Measurements from ENCODE around the gene FHIT.

Gene FHIT

GRCh38 chr3:59782664-59783063, 1468.6 kb downstream of the FHIT start:
- DNase-seq (ENCODE audit: low spot score), result no peak
- in situ Hi-C loops (cut with MboI; ENCODE audit: low sequenced_read_pairs, unreplicated experiment), result no loop called here
- TF ChIP-seq, protein P1, sequence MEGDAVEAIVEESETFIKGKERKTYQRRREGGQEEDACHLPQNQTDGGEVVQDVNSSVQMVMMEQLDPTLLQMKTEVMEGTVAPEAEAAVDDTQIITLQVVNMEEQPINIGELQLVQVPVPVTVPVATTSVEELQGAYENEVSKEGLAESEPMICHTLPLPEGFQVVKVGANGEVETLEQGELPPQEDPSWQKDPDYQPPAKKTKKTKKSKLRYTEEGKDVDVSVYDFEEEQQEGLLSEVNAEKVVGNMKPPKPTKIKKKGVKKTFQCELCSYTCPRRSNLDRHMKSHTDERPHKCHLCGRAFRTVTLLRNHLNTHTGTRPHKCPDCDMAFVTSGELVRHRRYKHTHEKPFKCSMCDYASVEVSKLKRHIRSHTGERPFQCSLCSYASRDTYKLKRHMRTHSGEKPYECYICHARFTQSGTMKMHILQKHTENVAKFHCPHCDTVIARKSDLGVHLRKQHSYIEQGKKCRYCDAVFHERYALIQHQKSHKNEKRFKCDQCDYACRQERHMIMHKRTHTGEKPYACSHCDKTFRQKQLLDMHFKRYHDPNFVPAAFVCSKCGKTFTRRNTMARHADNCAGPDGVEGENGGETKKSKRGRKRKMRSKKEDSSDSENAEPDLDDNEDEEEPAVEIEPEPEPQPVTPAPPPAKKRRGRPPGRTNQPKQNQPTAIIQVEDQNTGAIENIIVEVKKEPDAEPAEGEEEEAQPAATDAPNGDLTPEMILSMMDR (IDR thresholded peaks at IDR 0.05; ENCODE audit: borderline replicate concordance, control extremely low read depth, extremely low read depth, insufficient read depth, missing control alignments), result no peak

- in situ Hi-C loops (cut with MboI; ENCODE audit: low sequenced_read_pairs, unreplicated experiment), result no loop called here
- TF ChIP-seq, protein P1 (IDR thresholded peaks at IDR 0.05; ENCODE audit: borderline replicate concordance, control extremely low read depth, extremely low read depth, insufficient read depth, missing control alignments), result no peak
- DNase-seq (ENCODE audit: low spot score), result no peak
Measured at GRCh38 chr3:59780209-59780608, 1471.0 kb downstream of the FHIT start.

GRCh38 chr3:59779260-59779659, 1472.0 kb downstream of the FHIT start:
- no peak for DNase-seq (ENCODE audit: low spot score)
- in situ Hi-C loops (cut with MboI; ENCODE audit: low sequenced_read_pairs, unreplicated experiment), result no loop called here
- TF ChIP-seq, protein P1 (IDR thresholded peaks at IDR 0.05; ENCODE audit: borderline replicate concordance, control extremely low read depth, extremely low read depth, insufficient read depth, missing control alignments), result no peak

GRCh38 chr3:59777667-59778077, 1473.6 kb downstream of the FHIT start:
- TF ChIP-seq, protein P1 (IDR thresholded peaks at IDR 0.05; ENCODE audit: borderline replicate concordance, control extremely low read depth, extremely low read depth, insufficient read depth, missing control alignments), result no peak
- in situ Hi-C loops (cut with MboI; ENCODE audit: low sequenced_read_pairs, unreplicated experiment), result no loop called here
- no peak for DNase-seq (ENCODE audit: low spot score)

DNA sequence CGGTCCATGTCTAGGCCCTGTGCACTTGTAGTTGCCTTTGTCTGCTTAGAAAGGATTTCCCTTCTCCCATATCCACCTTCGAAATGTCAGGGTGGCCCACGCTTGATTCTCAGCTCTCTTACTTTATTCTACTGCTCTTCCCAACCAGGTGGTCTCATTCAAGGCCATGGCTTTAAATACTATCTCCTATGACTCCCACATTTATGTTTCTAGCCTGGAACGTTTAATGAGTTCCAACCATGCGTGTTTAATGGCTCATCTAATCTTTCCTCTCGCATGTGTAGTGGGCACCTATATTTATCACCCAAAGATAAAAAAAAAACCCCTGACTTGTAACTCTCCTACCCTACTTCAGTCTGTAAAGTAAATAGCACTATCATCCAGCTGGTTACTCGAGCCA, 1474.2 kb downstream of the FHIT start:
- TF ChIP-seq, protein P1 (IDR thresholded peaks at IDR 0.05; ENCODE audit: borderline replicate concordance, control extremely low read depth, extremely low read depth, insufficient read depth, missing control alignments), result no peak
- in situ Hi-C loops (cut with MboI; ENCODE audit: low sequenced_read_pairs, unreplicated experiment), result no loop called here
- no peak for DNase-seq (ENCODE audit: low spot score)

DNA sequence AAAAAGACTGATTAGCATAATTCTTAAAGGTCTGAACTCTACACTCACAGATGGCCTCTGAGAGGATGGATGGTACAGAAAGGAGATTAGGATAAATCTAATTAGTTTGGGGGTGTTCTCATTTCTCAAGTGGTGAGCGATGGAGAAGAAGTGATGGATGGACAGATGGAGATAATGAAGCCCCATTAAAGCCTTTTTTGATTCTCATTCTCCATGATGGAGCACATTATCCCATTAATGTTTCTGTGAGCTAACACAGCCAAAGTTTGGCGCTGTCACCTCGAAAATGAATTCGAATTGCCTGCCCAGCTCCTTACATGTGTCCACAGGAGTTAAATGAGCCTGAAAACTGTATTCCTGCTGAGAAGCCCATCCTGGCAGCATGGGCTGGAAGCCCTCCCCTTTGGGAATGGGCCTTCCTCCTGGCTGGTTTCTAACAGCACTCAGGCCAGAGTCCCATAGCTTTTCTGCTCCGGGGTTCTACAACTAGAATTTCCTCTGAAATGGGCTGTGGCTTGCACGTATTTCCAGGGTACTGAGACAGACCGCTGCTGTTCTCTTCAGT, 1475.4 kb downstream of the FHIT start:
- in situ Hi-C loops (cut with MboI; ENCODE audit: low sequenced_read_pairs, unreplicated experiment), result no loop called here
- DNase-seq (ENCODE audit: low spot score), result no peak

More for the DNA sequence above, 1475.4 kb downstream of the FHIT start:
- TF ChIP-seq, protein P1 (IDR thresholded peaks at IDR 0.05; ENCODE audit: borderline replicate concordance, control extremely low read depth, extremely low read depth, insufficient read depth, missing control alignments), result no peak
